IMR-90 (cell line): Measurements from ENCODE around the gene LRG1.
"Not testable (repeated sequence)": the region's sequence is repeated elsewhere in the genome, so short reads cannot be mapped to it uniquely, and the experiment has no call there.

Source experiments
- CEBPB ChIP-seq: IDR thresholded peaks from 2 replicates; pipeline ENCODE4 v1.6.1; 2012; ENCODE audit warnings: low read depth, low read length, improper control_type of control experiment
- FOS ChIP-seq: fragments of 150-350 bp; IDR thresholded peaks from 2 replicates; pipeline ENCODE4 v1.6.1; 2016; ENCODE audit warnings: low read depth, low read length
- MAZ ChIP-seq: IDR thresholded peaks from 2 replicates; pipeline ENCODE4 v1.6.1; 2012; ENCODE audit warnings: low read depth, mild to moderate bottlenecking, low read length, improper control_type of control experiment, moderate library complexity, borderline replicate concordance
- MXI1 ChIP-seq: IDR thresholded peaks from 2 replicates; pipeline ENCODE4 v1.6.1; 2012; ENCODE audit warnings: low read depth, mild to moderate bottlenecking, low read length, moderate library complexity, borderline replicate concordance
- POLR2A ChIP-seq: IDR thresholded peaks from 2 replicates; pipeline ENCODE4 v1.6.1; 2012; ENCODE audit warnings: mild to moderate bottlenecking, low read depth, low read length
- RAD21 ChIP-seq: IDR thresholded peaks from 2 replicates; pipeline ENCODE4 v1.6.1; 2012; ENCODE audit warnings: low read length, improper control_type of control experiment
- RCOR1 ChIP-seq: IDR thresholded peaks from 2 replicates; pipeline ENCODE4 v1.6.1; 2012; ENCODE audit warnings: mild to moderate bottlenecking, low read length, improper control_type of control experiment; ENCODE audit not compliant: insufficient replicate concordance
- SMC3 ChIP-seq: fragments of 150-350 bp; IDR thresholded peaks from 2 replicates; pipeline ENCODE4 v1.6.1; 2016; ENCODE audit warnings: low read depth, mild to moderate bottlenecking, antibody characterized with exemption, low read length, moderate library complexity
- TF ChIP-seq, protein P1 (sequence below): conservative IDR thresholded peaks from 2 replicates; pipeline ENCODE4 v1.5.1; 2012; ENCODE audit warnings: mild to moderate bottlenecking, low read depth, low read length, improper control_type of control experiment
- TF ChIP-seq, protein P2 (sequence below): fragments of 150-350 bp; IDR thresholded peaks from 2 replicates; pipeline ENCODE4 v1.6.1; 2016; ENCODE audit warnings: low read depth, mild to moderate bottlenecking, low read length, moderate library complexity, borderline replicate concordance
- TF ChIP-seq, protein P3 (sequence below): fragments of 150-350 bp; IDR thresholded peaks from 2 replicates; pipeline ENCODE4 v1.6.1; 2017; ENCODE audit warnings: mild to moderate bottlenecking, antibody characterized with exemption, low read length, low read depth

DNA sequence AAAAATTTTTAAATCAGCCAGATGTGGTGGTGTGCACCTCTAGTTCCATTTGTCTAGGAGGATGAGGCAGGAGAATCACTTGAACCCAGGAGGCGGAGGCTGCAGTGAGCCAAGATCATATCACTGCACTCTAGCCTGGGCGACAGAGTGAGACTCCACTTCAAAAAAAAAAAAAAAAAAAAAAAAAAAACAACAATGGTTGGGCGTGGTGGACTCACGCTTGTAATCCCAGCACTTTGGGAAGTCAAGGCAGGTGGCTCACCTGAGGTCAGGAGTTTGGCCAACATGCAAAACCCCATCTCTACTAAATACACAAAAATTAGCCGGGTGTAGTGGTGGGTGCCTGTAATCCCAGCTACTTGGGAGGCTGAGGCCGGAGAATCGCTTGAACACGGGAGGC, 12.5 kb downstream of the LRG1 start:
- not testable (repeated sequence) for TF ChIP-seq CEBPB, MAZ, RAD21, POLR2A, SMC3, RCOR1, MXI1, FOS
- TF ChIP-seq, protein P1, sequence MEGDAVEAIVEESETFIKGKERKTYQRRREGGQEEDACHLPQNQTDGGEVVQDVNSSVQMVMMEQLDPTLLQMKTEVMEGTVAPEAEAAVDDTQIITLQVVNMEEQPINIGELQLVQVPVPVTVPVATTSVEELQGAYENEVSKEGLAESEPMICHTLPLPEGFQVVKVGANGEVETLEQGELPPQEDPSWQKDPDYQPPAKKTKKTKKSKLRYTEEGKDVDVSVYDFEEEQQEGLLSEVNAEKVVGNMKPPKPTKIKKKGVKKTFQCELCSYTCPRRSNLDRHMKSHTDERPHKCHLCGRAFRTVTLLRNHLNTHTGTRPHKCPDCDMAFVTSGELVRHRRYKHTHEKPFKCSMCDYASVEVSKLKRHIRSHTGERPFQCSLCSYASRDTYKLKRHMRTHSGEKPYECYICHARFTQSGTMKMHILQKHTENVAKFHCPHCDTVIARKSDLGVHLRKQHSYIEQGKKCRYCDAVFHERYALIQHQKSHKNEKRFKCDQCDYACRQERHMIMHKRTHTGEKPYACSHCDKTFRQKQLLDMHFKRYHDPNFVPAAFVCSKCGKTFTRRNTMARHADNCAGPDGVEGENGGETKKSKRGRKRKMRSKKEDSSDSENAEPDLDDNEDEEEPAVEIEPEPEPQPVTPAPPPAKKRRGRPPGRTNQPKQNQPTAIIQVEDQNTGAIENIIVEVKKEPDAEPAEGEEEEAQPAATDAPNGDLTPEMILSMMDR = not testable (repeated sequence)
- TF ChIP-seq, protein P2, sequence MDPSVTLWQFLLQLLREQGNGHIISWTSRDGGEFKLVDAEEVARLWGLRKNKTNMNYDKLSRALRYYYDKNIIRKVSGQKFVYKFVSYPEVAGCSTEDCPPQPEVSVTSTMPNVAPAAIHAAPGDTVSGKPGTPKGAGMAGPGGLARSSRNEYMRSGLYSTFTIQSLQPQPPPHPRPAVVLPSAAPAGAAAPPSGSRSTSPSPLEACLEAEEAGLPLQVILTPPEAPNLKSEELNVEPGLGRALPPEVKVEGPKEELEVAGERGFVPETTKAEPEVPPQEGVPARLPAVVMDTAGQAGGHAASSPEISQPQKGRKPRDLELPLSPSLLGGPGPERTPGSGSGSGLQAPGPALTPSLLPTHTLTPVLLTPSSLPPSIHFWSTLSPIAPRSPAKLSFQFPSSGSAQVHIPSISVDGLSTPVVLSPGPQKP = not testable (repeated sequence)
- TF ChIP-seq, protein P3, sequence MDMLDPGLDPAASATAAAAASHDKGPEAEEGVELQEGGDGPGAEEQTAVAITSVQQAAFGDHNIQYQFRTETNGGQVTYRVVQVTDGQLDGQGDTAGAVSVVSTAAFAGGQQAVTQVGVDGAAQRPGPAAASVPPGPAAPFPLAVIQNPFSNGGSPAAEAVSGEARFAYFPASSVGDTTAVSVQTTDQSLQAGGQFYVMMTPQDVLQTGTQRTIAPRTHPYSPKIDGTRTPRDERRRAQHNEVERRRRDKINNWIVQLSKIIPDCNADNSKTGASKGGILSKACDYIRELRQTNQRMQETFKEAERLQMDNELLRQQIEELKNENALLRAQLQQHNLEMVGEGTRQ = not testable (repeated sequence)
